ENCODE results near the gene NHSL1.

GRCh38 chr6:138427701-138428100 is 71.6 kb downstream of the NHSL1 start:
- TF ChIP-seq CTCF (IDR thresholded peaks at IDR 0.05) (no peak), POLR2A (IDR thresholded peaks at IDR 0.05) (no peak), EP300 (IDR thresholded peaks at IDR 0.05) (no peak)

Data from ovary (tissue), 3 donors.